Activated T-helper 2 cell treated with anti-CD3 and anti-CD28 coated beads, Interferon-gamma antibody, Interleukin-2, Interleukin-4, amounts not matched to agents 10 μg/mL and 5 μg/mL and 100 μg/mL, durations not matched to agents 14 hours and 24 hours and 36 hours (primary cell): ENCODE measurements around the gene OSBPL8. TPM values are rescaled to one million over a fixed set of nuclear protein-coding genes. Genes with fewer than 3 reads are reported as not detected.

Source experiments
- DNase-seq: peaks from one replicate; pipeline ENCODE4 v3.0.0; 2021; ENCODE audit warnings: low spot score
- H3K27ac Mint-ChIP-seq: one replicate; pipeline ENCODE4 v1.8.0; 2021; ENCODE audit warnings: mixed read lengths
- H3K27me3 Mint-ChIP-seq: one replicate; pipeline ENCODE4 v1.8.0; 2021; ENCODE audit warnings: low read depth, mixed read lengths
- H3K36me3 Mint-ChIP-seq: one replicate; pipeline ENCODE4 v1.8.0; 2021; ENCODE audit warnings: low read depth, mixed read lengths
- H3K4me1 Mint-ChIP-seq: one replicate; pipeline ENCODE4 v1.8.0; 2021; ENCODE audit warnings: low read depth, mixed read lengths
- H3K4me3 Mint-ChIP-seq: one replicate; pipeline ENCODE4 v1.8.0; 2021; ENCODE audit warnings: low read depth, mild to moderate bottlenecking, moderate library complexity, mixed read lengths
- H3K9me3 Mint-ChIP-seq: one replicate; pipeline ENCODE4 v1.8.0; 2021; ENCODE audit warnings: mixed read lengths
- intact Hi-C: fragments of 100-400 bp; cut with micrococcal nuclease; formaldehyde crosslinking; loops from one replicate; pipeline ENCODE4 v1.15.1; 2023
- total RNA-seq: library from RNA; stranded (reverse); gene quantifications from 2 replicates; pipeline ENCODE4 v1.2.3, GENCODE V29; 2022

Gene OSBPL8
- total RNA-seq, 1 donor from 2014 or later: 87.9 TPM

DNA sequence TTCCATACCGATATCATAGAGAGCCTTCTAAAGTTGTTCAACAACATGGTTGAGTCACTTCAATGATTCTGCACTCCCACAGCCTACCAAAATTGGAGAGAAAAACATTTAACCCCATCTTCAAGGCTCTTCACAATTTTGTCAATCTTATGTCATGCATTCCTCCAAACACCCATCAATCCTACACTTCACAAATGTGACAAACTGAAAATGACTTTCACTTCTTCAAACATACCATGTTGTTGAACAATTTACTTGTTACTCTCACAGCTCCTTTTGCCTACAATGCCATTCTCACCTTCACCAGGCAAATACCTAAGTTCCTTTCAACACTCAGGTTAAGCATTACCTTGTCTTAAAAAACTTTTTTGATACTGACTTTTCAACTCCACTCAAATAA, 88.0 kb downstream of the OSBPL8 start:
- Mint-ChIP-seq H3K27me3 (no peaks in the 10 kb centered on the region), H3K27ac (no peak overlapping the region), H3K4me3 (no peak overlapping the region), H3K4me1 (peaks cover 8% of the 10 kb centered on the region), H3K9me3 (no peaks in the 10 kb centered on the region), H3K36me3 (no peaks in the 10 kb centered on the region)
- no peak for DNase-seq
- intact Hi-C loops: loop anchor here (5.0 kb wide), 2 partner anchors 86 to 116 kb away; partner anchors contain the start of gene OSBPL8

GRCh38 chr12:76470028-76470939, 89.3 kb downstream of the OSBPL8 start:
- Mint-ChIP-seq H3K27me3 (no peaks in the 10 kb centered on the region), H3K27ac (no peak overlapping the region), H3K36me3 (no peaks in the 10 kb centered on the region), H3K4me3 (no peak overlapping the region), H3K4me1 (peaks cover 8% of the 10 kb centered on the region), H3K9me3 (no peaks in the 10 kb centered on the region)
- DNase-seq: no peak
- intact Hi-C loops: loop anchor here (5.0 kb wide), 2 partner anchors 87 to 117 kb away; partner anchors contain the start of gene OSBPL8

- no peak for DNase-seq
- H3K9me3 Mint-ChIP-seq: no peaks in the 10 kb centered on the region
- intact Hi-C loops: loop anchor here (5.0 kb wide), 1 partner anchor 307 kb away; no protein-coding TSS in a partner anchor
- H3K36me3 Mint-ChIP-seq: no peaks in the 10 kb centered on the region
- no peak overlapping the region for H3K4me3 Mint-ChIP-seq
- no peak overlapping the region for H3K27ac Mint-ChIP-seq
- peaks cover 22% of the 10 kb centered on the region for H3K4me1 Mint-ChIP-seq
- H3K27me3 Mint-ChIP-seq: no peaks in the 10 kb centered on the region
Observed at GRCh38 chr12:76464631-76465166, 94.9 kb downstream of the OSBPL8 start.

DNA sequence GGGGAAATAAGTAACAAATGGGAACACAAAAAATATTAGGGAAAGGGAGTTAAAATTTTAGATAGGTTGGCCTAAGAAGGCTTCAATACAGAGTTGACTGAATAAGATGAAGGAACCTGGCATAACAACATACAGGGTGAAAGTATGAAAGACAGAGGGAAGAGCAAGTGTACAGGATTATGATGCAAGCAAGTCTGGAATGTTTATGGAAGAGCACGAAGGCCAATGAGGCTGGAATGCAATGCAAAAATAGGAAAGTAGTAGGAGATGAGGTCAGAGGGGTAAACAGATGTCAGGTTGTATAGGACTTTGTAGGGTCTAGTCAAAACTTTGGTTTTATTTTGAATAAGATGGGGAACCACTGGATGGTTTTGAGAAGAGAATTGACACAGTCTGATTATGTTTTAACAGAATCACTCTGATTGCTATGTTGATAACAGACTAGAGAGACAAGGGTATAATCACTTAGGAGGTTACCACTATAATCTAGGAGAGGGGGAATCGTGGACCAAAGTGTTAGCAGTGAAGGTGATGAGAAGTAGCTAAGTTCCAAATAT, 96.8 kb downstream of the OSBPL8 start:
- Mint-ChIP-seq H3K27ac (no peak overlapping the region), H3K9me3 (no peaks in the 10 kb centered on the region), H3K27me3 (no peaks in the 10 kb centered on the region), H3K36me3 (no peaks in the 10 kb centered on the region), H3K4me1 (peaks cover 18% of the 10 kb centered on the region), H3K4me3 (no peak overlapping the region)
- no peak for DNase-seq
- intact Hi-C loops: loop anchor here (5.0 kb wide), 1 partner anchor 305 kb away; no protein-coding TSS in a partner anchor

DNA sequence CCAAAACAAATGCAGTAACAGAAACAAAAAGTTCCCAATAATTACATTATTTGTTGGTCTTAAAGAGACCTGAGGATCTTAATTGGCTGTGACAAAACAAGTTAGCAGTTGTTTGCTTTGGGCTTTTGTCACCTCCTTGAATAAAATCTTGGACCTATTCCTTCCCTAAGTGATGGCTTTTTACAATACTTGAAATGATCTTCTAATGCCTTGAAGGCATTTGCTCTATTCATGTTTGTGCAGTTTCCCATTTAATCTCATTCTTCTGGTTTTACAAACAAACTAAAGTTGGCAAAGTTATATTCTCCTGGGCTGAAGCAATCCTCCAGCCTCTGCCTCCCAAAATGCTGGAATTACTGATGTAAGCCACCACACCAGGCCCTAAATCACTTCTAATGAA, 98.8 kb downstream of the OSBPL8 start:
- peaks cover 19% of the 10 kb centered on the region for H3K4me1 Mint-ChIP-seq
- H3K27me3 Mint-ChIP-seq: no peaks in the 10 kb centered on the region
- H3K27ac Mint-ChIP-seq: no peak overlapping the region
- no peak for DNase-seq
- H3K36me3 Mint-ChIP-seq: no peaks in the 10 kb centered on the region
- no peak overlapping the region for H3K4me3 Mint-ChIP-seq
- intact Hi-C loops: loop anchor here (5.0 kb wide), 1 partner anchor 304 kb away; no protein-coding TSS in a partner anchor
- no peaks in the 10 kb centered on the region for H3K9me3 Mint-ChIP-seq

- Mint-ChIP-seq H3K27me3 (no peaks in the 10 kb centered on the region), H3K27ac (no peak overlapping the region), H3K36me3 (peaks cover 4% of the 10 kb centered on the region), H3K9me3 (no peaks in the 10 kb centered on the region), H3K4me3 (no peak overlapping the region), H3K4me1 (peaks cover 13% of the 10 kb centered on the region)
- no peak for DNase-seq
- intact Hi-C loops: loop anchor here (5.0 to 10.0 kb wide), 5 partner anchors 376 to 1123 kb away; partner anchors contain the start of genes CAPS2, GLIPR1, GLIPR1L1 and NAP1L1
Observed at GRCh38 chr12:76457818-76458217, 101.8 kb downstream of the OSBPL8 start.

GRCh38 chr12:76457010-76457409, 102.6 kb downstream of the OSBPL8 start:
- no peak overlapping the region for H3K4me3 Mint-ChIP-seq
- H3K9me3 Mint-ChIP-seq: no peaks in the 10 kb centered on the region
- no peak overlapping the region for H3K27ac Mint-ChIP-seq
- H3K36me3 Mint-ChIP-seq: peaks cover 11% of the 10 kb centered on the region
- peaks cover 7% of the 10 kb centered on the region for H3K4me1 Mint-ChIP-seq
- H3K27me3 Mint-ChIP-seq: no peaks in the 10 kb centered on the region
- intact Hi-C loops: loop anchor here (5.0 to 10.0 kb wide), 5 partner anchors 375 to 1122 kb away; partner anchors contain the start of genes CAPS2, GLIPR1, GLIPR1L1 and NAP1L1
- no peak for DNase-seq

- intact Hi-C loops: loop anchor here (1.0 to 10.0 kb wide), 6 partner anchors 108 to 1121 kb away; partner anchors contain the start of genes CAPS2, GLIPR1, GLIPR1L1 and NAP1L1
Observed at GRCh38 chr12:76455582-76456345, 103.8 kb downstream of the OSBPL8 start.

DNA sequence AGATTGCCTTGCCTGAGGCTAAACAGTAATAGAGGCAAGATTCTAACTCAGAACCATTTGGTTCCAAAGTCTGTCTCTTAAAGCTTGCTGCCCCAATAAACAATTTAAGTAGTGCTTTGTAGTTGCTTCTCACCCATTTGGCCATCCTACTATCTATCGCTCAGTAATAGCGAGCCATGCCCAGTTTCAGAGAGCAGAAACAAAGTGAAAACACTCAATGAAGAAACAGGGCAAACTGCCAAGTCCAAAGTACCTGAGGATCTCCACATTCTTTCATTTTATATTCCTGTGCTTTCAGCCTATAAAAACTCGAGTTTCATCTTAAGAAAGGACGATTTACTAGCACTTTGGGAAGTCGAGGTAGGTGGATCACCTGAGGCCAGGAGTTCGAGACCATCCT, 108.0 kb downstream of the OSBPL8 start:
- peaks cover 36% of the 10 kb centered on the region for H3K36me3 Mint-ChIP-seq
- H3K27me3 Mint-ChIP-seq: no peaks in the 10 kb centered on the region
- no peak overlapping the region for H3K27ac Mint-ChIP-seq
- DNase-seq: no peak
- no peaks in the 10 kb centered on the region for H3K9me3 Mint-ChIP-seq
- intact Hi-C loops: loop anchor here (10.0 kb wide), 2 partner anchors 967 to 1117 kb away; partner anchors contain the start of genes CAPS2, GLIPR1 and GLIPR1L1
- peaks cover 13% of the 10 kb centered on the region for H3K4me1 Mint-ChIP-seq
- no peak overlapping the region for H3K4me3 Mint-ChIP-seq

More at GRCh38 chr12:76455582-76456345, 103.8 kb downstream of the OSBPL8 start:
- Mint-ChIP-seq H3K4me1 (peaks cover 8% of the 10 kb centered on the region), H3K36me3 (peaks cover 17% of the 10 kb centered on the region), H3K9me3 (no peaks in the 10 kb centered on the region), H3K4me3 (no peak overlapping the region), H3K27me3 (no peaks in the 10 kb centered on the region), H3K27ac (no peak overlapping the region)
- DNase-seq: no peak

DNA sequence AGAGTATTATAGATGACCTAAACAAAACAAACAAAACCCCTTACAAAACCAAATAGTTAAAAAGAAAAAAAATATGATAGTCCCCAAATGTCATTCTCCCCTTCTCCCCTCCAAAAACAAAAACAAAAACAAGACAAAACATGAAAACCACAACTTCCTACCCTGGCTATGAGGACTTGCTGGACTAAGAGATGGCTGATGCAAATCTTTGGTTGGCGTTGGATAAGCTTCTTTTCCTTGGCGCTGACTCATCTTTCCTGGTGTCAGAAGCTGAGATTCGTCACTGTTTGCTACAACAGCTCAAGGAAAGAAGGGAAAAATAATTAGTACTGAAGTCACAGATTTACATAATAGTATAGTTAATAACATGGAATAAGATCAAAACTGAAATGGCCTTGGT, 108.9 kb downstream of the OSBPL8 start:
- Mint-ChIP-seq H3K27ac (peak overlapping the region; percentile 4), H3K4me3 (no peak overlapping the region), H3K9me3 (no peaks in the 10 kb centered on the region), H3K27me3 (no peaks in the 10 kb centered on the region), H3K4me1 (peaks cover 18% of the 10 kb centered on the region), H3K36me3 (peaks cover 42% of the 10 kb centered on the region)
- intact Hi-C loops: loop anchor here (10.0 kb wide), 2 partner anchors 966 to 1116 kb away; partner anchors contain the start of genes CAPS2, GLIPR1 and GLIPR1L1
- no peak for DNase-seq

GRCh38 chr12:76449993-76450392, 109.6 kb downstream of the OSBPL8 start:
- no peaks in the 10 kb centered on the region for H3K9me3 Mint-ChIP-seq
- peaks cover 21% of the 10 kb centered on the region for H3K4me1 Mint-ChIP-seq
- no peak overlapping the region for H3K4me3 Mint-ChIP-seq
- intact Hi-C loops: loop anchor here (10.0 kb wide), 2 partner anchors 965 to 1115 kb away; partner anchors contain the start of genes CAPS2, GLIPR1 and GLIPR1L1
- no peaks in the 10 kb centered on the region for H3K27me3 Mint-ChIP-seq
- DNase-seq: no peak
- H3K27ac Mint-ChIP-seq: no peak overlapping the region
- H3K36me3 Mint-ChIP-seq: peaks cover 48% of the 10 kb centered on the region

DNA sequence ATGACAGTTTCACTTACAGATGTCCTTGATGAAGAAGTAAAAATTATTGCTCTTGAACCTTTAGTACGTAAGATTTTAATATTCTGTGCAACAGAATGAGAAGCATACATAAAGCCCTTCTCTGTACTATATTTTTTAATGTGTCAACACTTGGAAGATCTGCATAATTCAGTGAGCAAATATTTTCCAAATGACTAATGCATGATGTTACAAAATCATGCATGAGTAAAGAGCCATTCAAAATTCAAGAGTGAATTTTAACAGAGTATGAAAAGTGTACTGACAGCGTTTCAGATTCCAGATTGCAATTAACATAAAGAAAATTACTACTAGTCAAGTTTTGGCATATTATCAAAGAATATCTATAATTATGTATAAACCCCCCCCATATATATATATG, 110.0 kb downstream of the OSBPL8 start:
- H3K27ac Mint-ChIP-seq: no peak overlapping the region
- H3K4me3 Mint-ChIP-seq: no peak overlapping the region
- DNase-seq: no peak
- peaks cover 23% of the 10 kb centered on the region for H3K4me1 Mint-ChIP-seq
- intact Hi-C loops: no loop called here
- no peaks in the 10 kb centered on the region for H3K9me3 Mint-ChIP-seq
- peaks cover 50% of the 10 kb centered on the region for H3K36me3 Mint-ChIP-seq
- no peaks in the 10 kb centered on the region for H3K27me3 Mint-ChIP-seq
